Activated T-cell treated with anti-CD3 and anti-CD28 coated beads, Interleukin-2, amount 50 U/mL, for 1 hour (primary cell): Measurements from ENCODE around the gene MAGEA3.
"Not testable (repeated sequence)": the region's sequence is repeated elsewhere in the genome, so short reads cannot be mapped to it uniquely, and the experiment has no call there.

Experiments used
- DNase-seq: peaks from one replicate; pipeline ENCODE4 v3.0.0-alpha.2; 2020

MAGEA3 gene

DNA sequence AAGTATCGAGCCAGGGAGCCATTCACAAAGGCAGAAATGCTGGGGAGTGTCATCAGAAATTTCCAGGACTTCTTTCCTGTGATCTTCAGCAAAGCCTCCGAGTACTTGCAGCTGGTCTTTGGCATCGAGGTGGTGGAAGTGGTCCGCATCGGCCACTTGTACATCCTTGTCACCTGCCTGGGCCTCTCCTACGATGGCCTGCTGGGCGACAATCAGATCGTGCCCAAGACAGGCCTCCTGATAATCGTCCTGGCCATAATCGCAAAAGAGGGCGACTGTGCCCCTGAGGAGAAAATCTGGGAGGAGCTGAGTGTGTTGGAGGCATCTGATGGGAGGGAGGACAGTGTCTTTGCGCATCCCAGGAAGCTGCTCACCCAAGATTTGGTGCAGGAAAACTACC lies 37.9 kb downstream of the MAGEA3 start:
- not testable (repeated sequence) for DNase-seq

DNA sequence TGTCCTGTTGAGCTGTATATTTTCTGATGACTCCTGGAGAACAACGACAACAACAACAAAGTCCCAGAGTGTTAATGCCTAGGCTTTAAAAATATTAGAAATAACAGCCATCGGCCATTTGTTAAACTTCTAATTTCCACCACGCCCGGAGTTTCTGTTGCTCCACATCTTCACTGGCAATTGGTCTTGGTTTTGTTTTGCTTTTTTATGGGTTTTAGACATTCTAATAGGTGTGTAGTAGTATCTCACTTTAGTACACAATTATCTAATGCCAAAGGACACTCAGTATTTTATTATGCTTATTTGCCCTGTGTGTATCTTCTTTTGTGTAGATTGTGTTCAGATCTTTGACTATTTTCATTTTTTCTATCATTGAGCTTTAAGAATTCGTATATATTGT lies 40.0 kb downstream of the MAGEA3 start:
- no peak for DNase-seq
